ENCODE results near the gene GADD45A.

Gene GADD45A

GRCh38 chr1:67672260-67672803 is 12.7 kb upstream of the GADD45A start:
- FAIRE-seq = no peak

GRCh38 chr1:67673468-67674201 is 11.4 kb upstream of the GADD45A start:
- no peak for FAIRE-seq

- no peak for FAIRE-seq
Observed at GRCh38 chr1:67674260-67675011, 10.6 kb upstream of the GADD45A start.

- FAIRE-seq = no peak
Observed at GRCh38 chr1:67675800-67676199, 9.2 kb upstream of the GADD45A start.

- no peak for FAIRE-seq
Observed at GRCh38 chr1:67676287-67676686, 8.7 kb upstream of the GADD45A start.

GRCh38 chr1:67676946-67677345 is 8.1 kb upstream of the GADD45A start:
- FAIRE-seq = no peak

GRCh38 chr1:67677408-67677807 is 7.6 kb upstream of the GADD45A start:
- FAIRE-seq = no peak

- no peak for FAIRE-seq
Observed at GRCh38 chr1:67677930-67678329, 7.1 kb upstream of the GADD45A start.

- FAIRE-seq = no peak
Observed at GRCh38 chr1:67679691-67680090, 5.3 kb upstream of the GADD45A start.

- FAIRE-seq = no peak
Observed at GRCh38 chr1:67680486-67680885, 4.5 kb upstream of the GADD45A start.

GRCh38 chr1:67682659-67683197 is 2.3 kb upstream of the GADD45A start:
- FAIRE-seq = no peak

- FAIRE-seq = no peak
Observed at GRCh38 chr1:67683316-67683715, 1.7 kb upstream of the GADD45A start.

GRCh38 chr1:67683766-67684525 is 1.1 kb upstream of the GADD45A start:
- FAIRE-seq = no peak

- no peak for FAIRE-seq
Observed at GRCh38 chr1:67684526-67685066, 405 bp upstream of the GADD45A start.

GRCh38 chr1:67685558-67686266 is 711 bp downstream of the GADD45A start:
- no peak for FAIRE-seq

- peak; percentile 93 for FAIRE-seq
Observed at GRCh38 chr1:67686267-67687197, 1.5 kb downstream of the GADD45A start.

- no peak for FAIRE-seq
Observed at GRCh38 chr1:67687198-67687545, 2.2 kb downstream of the GADD45A start.

GRCh38 chr1:67687649-67688048 is 2.6 kb downstream of the GADD45A start:
- FAIRE-seq = peak; percentile 62

- FAIRE-seq = no peak
Observed at GRCh38 chr1:67688526-67689219, 3.7 kb downstream of the GADD45A start.

- no peak for FAIRE-seq
Observed at GRCh38 chr1:67689267-67690017, 4.4 kb downstream of the GADD45A start.

Measured in G401.6 (cell line).